Measurements from ENCODE around the gene GALNT14.
A peak's percentile ranks its signal among the peaks of the same experiment; 100 is the strongest.

The GALNT14 gene

GRCh38 chr2:30968660-30969397 is 169.4 kb downstream of the GALNT14 start:
- no peak for DNase-seq

- no peak for DNase-seq
Observed at GRCh38 chr2:30966786-30967185, 171.5 kb downstream of the GALNT14 start.

DNA sequence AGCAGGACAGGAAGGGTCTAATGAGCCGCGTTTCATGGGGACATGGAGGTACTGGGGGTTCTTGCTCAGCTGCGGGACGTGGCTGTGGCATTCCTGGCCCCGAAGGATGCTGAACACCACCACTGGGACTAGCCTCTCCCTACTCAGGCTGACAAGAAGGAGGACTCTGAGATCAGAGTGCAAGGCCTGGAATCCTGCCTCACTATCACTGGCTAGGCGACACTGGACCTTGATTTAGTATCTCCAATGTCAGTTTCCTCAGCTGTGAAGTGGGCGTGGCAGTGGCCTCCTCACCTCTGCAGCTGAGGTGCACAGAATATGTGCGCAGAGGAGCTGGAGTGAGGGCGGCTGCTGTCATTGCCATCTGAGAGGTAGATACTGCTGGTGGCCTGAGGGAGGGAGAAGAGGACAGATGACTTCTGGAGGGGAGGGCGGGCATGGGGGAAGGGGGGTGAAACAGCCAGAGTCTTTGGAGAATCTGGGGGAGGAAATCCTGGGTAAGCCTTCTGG is 173.2 kb downstream of the GALNT14 start:
- DNase-seq, result no peak

DNA sequence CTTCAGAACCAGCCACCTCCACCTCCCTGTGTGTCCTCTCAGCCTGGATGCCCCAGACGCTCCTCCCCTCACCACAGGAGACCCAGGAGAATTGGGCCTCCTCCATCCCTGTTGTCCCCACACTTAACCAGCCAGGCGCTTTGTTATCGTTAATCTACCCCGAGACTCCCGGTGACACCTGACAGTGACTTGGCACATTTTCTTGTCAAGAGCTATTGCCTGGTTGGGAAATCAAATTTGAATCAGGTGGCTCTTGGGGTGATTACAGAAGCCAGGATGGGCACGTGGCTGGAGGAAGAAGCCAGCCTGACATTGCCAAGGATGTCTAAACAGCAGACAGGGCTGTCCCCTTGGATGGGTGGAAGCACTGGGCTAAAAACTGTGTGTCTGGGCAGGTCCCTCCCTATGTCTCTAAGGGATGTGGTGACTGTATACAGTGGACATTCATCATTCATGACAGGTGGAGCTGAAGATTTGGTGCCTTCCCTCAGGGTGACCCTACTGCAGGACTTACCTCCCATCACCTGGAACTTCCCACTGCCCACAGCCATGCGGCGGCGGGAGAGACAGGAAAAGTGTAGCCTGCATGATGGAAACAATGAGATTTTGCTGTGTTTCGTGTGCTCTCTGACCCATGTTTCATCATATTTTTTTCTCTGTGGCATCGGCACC is 173.8 kb downstream of the GALNT14 start:
- no peak for DNase-seq

DNA sequence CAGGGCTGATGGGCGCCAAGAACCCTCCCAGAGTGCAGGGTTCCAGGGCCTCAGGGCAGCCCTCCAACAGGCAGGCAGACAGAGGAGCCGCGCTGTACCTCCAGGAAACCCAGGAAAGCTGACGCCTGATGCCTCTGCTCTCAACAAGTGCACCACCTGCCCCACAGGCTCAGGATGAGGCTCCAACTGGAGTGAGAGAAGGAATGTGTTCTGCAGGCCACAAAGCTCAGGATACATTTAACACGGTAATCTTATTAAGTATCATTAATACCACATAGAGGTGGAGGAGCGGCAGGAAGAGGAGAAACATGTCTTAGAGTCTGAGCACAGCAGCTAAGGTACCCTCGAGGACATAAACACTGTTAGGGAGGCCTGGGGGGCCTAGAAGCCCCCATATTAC is 175.1 kb downstream of the GALNT14 start:
- no peak for DNase-seq

GRCh38 chr2:30960213-30960612 is 178.0 kb downstream of the GALNT14 start:
- no peak for DNase-seq

GRCh38 chr2:30959653-30960052 is 178.6 kb downstream of the GALNT14 start:
- DNase-seq, result no peak

- DNase-seq, result no peak
Observed at GRCh38 chr2:30958918-30959265, 179.3 kb downstream of the GALNT14 start.

- DNase-seq, result no peak
Observed at GRCh38 chr2:30958193-30958917, 179.9 kb downstream of the GALNT14 start.

DNA sequence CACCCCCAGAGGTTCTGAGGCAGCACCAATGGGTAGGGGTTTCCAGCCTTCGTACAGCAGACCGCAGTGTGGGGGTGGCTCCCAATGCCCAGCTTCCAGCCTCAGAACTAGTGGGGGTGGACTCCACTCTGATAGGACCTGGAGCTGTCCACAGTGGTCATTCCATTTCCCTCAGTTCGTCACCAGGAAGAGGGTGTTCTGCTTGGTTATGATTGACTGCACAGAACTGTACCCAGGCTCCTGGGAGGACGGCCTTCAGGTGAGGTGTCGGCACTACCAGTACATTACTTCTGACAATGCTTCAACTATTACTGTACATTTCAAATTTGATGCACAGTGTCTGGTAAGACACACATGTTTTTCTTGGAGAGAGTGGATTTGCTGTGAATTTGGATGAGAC is 180.6 kb downstream of the GALNT14 start:
- no peak for DNase-seq

GRCh38 chr2:30956995-30957394 is 181.2 kb downstream of the GALNT14 start:
- no peak for DNase-seq

GRCh38 chr2:30955516-30956132 is 182.6 kb downstream of the GALNT14 start:
- DNase-seq, result no peak

- DNase-seq, result no peak
Observed at GRCh38 chr2:30950339-30950738, 187.9 kb downstream of the GALNT14 start.

DNA sequence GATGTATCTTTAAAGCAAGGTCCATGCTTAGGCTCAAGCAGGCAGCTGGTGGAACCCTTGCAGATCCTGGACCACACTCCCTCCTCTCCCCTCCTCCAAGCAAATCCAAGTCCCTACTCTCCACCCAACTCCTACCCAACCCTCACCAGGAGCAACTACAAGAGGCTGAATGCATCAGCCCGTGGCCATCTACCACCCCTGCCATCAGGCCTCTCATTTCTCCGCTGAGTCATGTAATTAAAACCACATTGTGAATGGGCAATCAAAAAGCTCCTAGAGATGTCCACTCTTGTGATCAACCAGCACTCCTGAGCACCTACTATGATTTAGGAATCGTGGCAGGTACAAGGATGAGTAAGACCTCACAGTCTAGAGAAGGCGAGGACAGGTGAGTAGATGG is 188.8 kb downstream of the GALNT14 start:
- no peak for DNase-seq

DNA sequence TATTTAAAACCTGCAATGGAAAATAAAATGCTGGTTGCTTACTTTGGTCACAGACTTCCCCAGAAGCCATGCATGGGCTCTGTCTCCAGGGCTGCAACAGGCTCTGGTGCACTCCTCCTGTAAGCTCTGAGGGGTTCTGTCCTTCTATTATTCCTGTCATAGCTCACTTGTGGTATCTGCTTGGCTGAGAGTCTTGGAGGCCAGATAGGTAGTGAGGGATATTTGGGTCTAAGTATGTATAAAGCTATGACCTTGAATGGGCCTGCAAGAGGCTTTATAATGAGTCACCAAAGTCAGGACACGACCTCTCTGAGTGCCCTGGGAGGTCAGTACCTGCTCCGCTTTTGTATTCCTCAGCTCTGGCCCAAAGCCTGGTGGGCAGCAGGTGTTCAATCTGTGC is 189.4 kb downstream of the GALNT14 start:
- DNase-seq, result no peak

GRCh38 chr2:30948130-30948529 is 190.1 kb downstream of the GALNT14 start:
- DNase-seq, result no peak

DNA sequence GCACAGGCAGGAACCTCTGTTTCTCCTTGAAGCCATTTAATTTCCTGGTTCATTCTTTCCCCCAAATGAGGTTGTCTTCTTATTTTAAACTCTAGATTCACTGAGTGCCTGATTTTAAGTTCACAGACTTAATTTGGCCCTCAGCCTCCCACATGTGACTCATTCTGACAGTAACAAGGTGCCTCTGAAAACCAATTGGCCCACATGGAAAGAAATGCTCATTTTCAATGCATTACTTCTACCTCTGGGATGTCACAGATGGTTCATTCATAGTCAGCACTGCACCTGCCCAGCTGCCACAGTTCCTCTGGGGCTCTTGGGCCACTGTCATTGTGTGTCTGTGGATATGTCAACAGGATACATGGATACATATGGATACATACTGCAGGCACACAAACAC is 190.6 kb downstream of the GALNT14 start:
- peak; percentile 4 for DNase-seq

DNA sequence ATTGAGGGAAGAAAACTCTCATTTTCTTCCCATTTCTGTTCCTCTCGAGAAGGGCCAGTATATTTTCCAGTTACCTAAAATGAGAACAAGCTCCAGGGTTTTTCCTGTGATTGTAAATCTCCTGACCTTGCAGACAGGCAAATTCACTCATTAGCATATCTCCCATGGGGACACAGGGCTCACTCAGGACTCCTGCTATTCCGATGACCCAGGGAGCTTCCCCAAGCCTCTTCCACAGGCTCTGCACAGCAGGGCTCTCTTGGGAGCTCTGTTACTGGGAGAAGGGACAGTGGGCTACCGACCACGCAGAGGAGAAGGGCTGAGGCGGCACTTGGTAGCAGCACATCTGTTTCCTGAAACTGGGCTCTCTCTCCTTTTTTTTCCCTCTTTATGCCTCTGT is 195.8 kb downstream of the GALNT14 start:
- no peak for DNase-seq

DNA sequence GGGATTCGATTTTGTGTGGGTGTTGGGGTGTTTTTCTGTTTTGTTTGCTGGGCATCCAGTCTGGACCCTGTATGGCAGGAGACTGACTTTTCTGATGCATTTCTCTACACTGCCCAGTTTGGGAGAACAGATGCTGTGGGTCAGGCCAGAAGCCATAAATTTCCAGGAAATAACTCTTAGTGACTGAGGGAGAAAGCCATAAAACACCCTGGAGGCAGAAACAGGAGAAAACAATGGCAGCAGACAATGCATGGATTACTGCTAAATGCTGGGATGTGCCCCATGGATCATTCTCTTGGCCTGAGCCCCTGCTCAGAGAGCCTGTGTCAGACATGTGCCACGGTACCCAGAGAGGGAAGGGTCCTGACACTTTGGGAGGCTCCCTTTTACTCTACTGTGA is 197.4 kb downstream of the GALNT14 start:
- DNase-seq, result no peak

- DNase-seq, result no peak
Observed at GRCh38 chr2:30939364-30939763, 198.9 kb downstream of the GALNT14 start.

- no peak for DNase-seq
Observed at GRCh38 chr2:30938196-30938595, 200.0 kb downstream of the GALNT14 start.

- DNase-seq, result no peak
Observed at GRCh38 chr2:30936977-30937376, 201.3 kb downstream of the GALNT14 start.

DNA sequence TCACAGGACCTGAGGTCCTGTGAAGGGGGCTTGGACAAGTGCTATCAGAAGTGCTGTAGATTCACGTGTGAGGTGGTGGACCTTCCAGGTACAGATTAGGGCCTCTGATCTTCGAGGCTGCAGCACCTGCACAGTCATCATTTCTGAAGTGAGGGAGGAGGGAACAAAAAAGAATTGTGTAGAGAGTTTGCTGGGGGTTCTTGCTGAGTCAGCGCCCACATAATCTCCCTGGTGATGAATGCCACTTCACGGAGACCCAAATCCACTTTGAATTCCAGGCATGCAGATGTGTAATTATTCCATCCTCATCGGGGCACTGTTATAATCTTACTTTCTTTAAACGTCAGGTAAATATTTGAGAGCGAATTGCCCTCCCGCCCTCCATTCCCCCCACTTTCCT is 202.4 kb downstream of the GALNT14 start:
- DNase-seq, result no peak

GRCh38 chr2:30934066-30934465 is 204.2 kb downstream of the GALNT14 start:
- no peak for DNase-seq

Data from stimulated activated CD4-positive, alpha-beta T cell treated with anti-CD3 and anti-CD28 coated beads, Interleukin-15, amount 100 ng/mL, for 24 hours (primary cell).